Activated CD4-positive, alpha-beta T cell treated with anti-CD3 and anti-CD28 coated beads, Interleukin-2, Interleukin-6, amounts not matched to agents 100 ng/mL and 50 ng/mL, durations not matched to agents 16 hours and 8 hours (primary cell): Measurements from ENCODE around the gene AGR3.

Experiments used
- DNase-seq: peaks from one replicate; pipeline ENCODE4 v3.0.0-alpha.2; 2020

The AGR3 gene

DNA sequence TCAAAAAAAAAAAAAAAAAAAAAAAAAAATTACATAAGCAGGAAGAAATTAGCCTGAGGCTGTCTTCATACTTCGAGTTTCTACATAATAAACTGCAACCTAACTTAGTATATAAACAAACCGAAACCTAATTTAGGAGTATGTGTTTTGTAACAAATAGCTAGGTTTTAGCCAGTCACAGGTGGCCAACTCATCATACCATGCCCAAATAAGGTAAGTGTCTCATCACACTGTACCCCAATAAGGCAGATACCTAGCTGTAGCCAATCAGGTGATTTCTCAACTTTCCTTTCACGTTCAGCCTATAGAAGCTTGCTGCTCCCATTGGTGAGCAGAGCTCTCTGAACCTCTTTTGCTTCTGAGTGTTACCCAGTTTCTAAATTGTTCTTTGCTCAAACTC lies 63.1 kb downstream of the AGR3 start:
- DNase-seq, result no peak

DNA sequence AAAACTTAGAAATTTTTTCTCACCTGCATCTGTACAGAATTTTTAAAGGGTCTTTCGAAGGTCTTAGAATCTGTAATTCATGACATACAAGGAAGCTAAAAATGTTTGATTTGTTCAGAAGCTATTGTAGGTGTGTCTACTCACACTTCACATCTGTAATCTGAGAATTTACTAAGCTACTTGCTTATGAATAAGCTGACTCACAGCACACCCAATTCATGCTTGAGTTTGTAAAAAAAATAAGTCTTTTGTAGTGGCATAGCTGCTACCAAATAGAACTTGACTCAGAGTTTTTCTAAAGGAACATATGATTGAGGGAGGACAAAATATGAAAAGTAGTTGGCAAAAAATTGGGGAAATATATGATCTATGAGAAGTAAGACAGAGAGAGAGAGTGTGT lies 64.2 kb downstream of the AGR3 start:
- no peak for DNase-seq

GRCh38 chr7:16816824-16817223 lies 65.0 kb downstream of the AGR3 start:
- DNase-seq, result no peak

- no peak for DNase-seq
Observed at GRCh38 chr7:16815001-16815400, 66.8 kb downstream of the AGR3 start.

- no peak for DNase-seq
Observed at GRCh38 chr7:16813232-16813616, 68.6 kb downstream of the AGR3 start.

GRCh38 chr7:16812542-16813231 lies 69.1 kb downstream of the AGR3 start:
- DNase-seq, result no peak

DNA sequence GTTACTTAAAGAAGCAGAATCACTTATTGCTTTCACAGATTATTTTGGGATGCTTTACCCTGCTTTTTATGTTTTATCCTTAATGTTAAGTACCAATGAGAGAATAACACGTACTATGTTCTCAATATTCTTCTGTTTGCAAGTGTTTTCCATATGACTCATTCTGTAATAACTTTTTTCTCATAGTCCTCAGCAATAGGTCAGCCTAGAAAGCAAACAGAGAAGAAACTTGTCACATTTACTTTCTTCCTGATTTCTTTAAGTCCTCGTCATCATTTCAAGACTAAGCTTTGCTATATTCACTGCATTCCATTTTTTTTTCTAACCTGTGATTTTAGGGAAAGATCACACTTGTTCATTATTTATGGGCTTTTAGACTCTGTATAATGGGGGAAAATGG lies 70.2 kb downstream of the AGR3 start:
- DNase-seq, result no peak

DNA sequence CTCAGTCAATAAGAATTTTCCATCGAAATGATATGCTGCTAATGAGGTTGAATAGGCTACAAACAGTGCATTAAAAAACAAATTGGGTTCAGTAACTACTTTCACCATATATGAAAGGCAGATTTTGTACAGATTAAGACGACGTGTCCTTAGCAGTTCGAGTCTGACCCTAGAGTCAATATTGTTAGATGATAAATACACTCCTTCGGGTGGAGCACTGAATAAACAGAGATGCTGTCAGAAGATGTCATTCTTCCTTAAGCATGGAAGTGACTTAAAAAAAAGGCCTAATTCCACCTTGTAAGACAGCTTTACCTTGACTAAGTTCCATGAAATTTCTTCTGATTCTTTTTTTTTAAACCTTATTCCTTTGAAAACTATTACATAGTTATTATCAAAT lies 71.2 kb downstream of the AGR3 start:
- DNase-seq, result no peak

DNA sequence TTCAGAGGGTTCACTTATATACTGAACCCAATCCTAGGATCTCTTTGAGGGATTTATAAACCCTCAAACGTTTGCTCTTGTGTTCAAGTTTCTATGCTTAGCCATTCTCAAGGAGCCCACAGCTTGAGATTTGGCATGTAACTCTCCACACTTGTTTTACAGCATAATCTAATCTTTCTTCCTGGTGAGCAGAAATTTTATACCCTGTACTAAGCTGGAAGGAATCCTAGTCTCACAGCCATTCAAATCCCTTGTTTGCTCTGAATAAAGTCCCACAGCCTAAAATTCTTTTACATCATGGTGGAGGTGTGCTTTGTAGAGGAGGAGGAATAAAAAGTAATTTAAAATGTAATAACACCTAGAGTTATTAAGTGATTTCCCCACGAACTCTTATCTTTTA lies 71.7 kb downstream of the AGR3 start:
- no peak for DNase-seq
